GM21526 (cell line): ENCODE data around the gene TDRD7.

ENCODE experiments used
- ATAC-seq: cut with Tn5 transposase; IDR thresholded peaks from one replicate; pipeline ENCODE4 v1.9.1; 2021; ENCODE audit warnings: moderate library complexity; ENCODE audit not compliant: unreplicated experiment, low FRiP score

TDRD7 gene

GRCh38 chr9:97524424-97524823, 112.5 kb downstream of the TDRD7 start:
- ATAC-seq, result no peak

DNA sequence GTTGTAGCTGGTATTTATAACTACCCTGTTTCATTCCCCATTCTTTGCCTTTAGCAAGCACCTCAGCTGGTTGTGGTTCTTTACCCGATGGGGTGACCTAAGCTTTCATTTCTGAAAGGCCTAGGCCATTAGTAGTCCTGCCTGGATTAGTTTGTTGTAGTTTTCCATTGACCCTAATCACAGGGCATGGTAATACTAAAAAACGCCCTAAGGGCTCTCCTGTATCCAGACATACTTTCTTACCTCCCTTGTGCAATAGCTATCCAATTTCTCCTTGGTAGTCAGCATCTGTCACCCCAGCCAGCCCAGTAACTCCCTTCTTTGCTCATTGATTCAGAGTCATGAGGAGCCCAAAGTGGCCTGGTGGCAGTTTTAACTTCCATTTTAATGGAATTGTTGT, 113.6 kb downstream of the TDRD7 start:
- no peak for ATAC-seq

- no peak for ATAC-seq
Observed at GRCh38 chr9:97526895-97527575, 115.1 kb downstream of the TDRD7 start.

GRCh38 chr9:97527626-97528528, 116.0 kb downstream of the TDRD7 start:
- ATAC-seq, result no peak

DNA sequence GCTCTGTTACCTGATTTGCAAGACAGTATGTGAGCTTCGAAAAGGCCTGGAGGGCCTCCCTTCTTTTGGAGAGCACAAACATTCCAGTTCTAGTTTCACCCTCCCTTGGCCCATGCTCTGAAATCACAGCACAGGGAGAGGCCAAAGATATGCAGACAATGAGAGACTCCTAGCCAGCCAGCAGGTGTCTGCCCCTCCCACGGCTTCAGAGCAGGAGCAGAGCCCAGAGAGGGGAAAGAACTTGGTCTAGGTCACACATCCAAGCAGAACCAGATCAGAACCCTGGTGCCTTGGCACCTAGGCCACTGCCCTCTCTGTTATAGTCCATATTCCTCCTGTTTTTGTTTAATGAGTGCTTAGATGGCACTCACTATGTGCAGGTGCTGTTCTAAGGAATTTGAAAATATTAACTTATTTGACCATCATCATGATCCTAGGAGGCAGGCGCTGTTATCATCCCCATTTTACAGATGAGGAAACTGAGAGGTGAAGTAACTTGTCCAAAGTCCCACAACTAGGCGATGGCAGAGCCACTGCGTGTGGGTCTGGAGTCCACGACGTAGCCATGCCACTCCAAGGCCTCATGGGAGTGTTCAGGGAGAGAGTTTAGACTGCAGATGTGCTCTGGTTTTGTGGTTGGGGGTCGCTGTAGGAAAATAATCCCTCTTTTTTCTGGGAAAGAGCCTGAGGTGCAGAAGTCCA, 116.8 kb downstream of the TDRD7 start:
- no peak for ATAC-seq

DNA sequence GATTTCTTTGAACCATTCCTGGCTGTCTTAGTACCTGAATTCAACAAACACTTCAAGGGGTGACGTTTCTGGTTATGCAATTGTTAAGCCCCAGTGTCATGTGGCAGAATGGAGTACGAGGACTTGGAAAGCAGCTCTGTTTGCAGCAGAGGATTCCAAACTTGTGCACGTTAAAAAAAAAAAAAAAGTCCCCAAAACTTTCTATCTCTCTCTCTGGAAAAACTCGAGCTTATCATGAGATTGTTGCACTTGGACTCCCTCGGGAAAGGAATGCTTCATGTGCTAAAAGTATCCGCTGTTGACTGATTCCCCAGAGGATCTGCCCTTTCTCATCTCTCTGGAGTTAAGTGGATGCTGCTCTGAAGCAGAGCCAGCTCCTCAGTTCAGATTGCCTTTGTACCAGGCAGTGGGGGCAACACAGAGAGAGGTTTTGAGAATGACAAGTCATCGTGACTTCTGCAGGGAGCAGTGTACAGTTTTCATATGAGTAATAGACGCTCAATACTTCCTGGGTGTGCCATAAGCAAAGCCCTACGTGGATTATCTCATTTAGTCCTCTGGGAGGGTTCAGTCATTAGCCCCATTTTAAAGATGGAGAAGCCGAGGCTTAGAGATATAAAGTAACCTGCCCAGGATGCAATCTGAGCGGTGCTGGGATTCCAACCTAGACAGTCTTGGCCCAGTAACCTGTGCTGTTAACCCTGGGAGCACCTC, 117.6 kb downstream of the TDRD7 start:
- ATAC-seq, result peak; percentile 69

GRCh38 chr9:97531888-97532376, 120.0 kb downstream of the TDRD7 start:
- ATAC-seq, result no peak

DNA sequence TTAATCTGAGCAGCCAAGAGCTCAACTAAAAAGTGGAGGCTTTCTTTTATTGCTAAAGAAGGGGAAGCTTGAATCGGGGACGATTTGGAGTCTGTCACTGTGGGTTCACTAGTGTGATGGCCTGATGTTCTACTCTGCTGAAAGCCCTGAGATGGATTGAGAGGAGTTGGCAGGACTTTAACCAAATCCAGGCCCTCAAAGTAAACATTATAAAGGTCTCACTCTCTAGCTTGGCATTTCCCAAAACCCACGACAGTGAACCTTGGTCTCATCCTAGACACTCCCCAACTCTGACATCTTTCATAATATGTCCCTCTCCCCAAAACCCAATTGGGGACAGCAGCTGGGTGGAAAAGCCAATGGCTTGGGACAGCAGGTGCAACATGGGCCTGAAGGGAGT, 122.3 kb downstream of the TDRD7 start:
- no peak for ATAC-seq

GRCh38 chr9:97534961-97535594, 123.2 kb downstream of the TDRD7 start:
- ATAC-seq, result no peak

DNA sequence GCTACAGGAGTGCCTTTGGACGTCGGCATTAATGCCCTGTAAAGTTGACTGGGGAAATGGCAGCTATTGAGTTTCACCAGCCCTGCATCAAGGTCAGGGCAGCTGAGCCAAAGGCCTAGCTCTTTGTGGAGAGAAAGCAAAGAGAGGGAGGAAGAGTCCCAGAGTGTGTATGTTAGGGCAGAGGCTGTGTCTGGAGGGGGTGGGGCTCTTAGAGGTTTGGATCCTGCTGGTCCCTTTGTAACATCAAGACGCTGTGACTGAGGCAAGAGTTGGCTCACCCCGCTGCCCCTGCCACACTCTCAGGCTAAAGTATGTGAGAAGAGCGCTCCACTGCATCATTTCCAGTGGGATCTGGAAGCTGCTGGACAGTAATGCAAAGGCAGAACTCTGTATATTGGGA, 123.9 kb downstream of the TDRD7 start:
- no peak for ATAC-seq

GRCh38 chr9:97536480-97536879, 124.6 kb downstream of the TDRD7 start:
- ATAC-seq, result no peak

DNA sequence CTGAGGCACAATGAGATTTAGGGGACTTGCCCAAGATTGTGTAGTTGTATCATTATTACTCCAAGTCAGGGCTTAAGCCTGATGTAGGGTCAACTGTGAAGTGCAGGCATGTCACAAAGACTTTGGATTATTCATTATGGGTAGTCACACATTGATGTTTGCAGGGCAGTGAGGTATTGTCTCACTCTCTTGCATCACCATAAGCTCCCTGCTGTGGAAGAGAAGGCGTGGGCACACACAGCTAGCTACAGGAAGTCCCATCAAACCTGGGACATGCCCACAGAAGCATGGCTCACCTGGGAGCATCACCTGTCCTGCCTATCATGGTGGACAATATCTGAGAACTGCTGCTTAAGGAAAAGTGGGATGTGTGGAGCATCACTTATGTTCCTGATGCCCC, 131.7 kb downstream of the TDRD7 start:
- no peak for ATAC-seq

DNA sequence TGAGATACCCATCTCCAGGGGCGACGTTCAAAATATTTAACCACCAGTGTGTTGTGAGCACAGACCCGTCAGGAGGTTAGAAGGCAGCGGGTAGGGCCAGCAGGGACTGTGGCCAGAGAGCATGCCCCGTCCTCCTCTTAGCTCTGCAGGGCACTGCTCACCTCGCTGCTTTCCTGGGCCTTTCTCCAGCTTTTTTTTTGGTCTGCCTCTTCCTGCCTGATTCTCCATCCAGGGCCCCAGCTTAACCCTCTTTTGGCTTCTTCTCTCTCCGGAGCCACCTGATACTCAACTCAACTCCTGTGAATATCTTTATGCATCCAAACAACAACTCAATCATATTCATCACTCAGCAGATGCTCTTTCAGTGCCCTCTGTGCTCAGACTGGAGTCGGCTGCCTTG, 133.6 kb downstream of the TDRD7 start:
- ATAC-seq, result no peak
